GM21528 (cell line): Measurements from ENCODE around the gene CNOT9.
"Not testable (repeated sequence)": the region's sequence is repeated elsewhere in the genome, so short reads cannot be mapped to it uniquely, and the experiment has no call there.

Experiments used
- ATAC-seq: cut with Tn5 transposase; IDR thresholded peaks from one replicate; pipeline ENCODE4 v1.9.1; 2021; ENCODE audit warnings: mild to moderate bottlenecking, moderate library complexity; ENCODE audit not compliant: unreplicated experiment, low FRiP score

CNOT9 gene

GRCh38 chr2:218568190-218569037 lies at the start of gene CNOT9, which contains the start of gene USP37:
CNOT9 (plus strand) TSS chr2:218568839; CDS start chr2:218568955, 116 bp downstream.
USP37 (minus strand) TSS chr2:218568351; CDS start chr2:218558653, 9,698 bp downstream.
- ATAC-seq, result peak; percentile 78

GRCh38 chr2:218518876-218519275 lies 49.8 kb upstream of the CNOT9 start:
- ATAC-seq, result no peak

- ATAC-seq, result no peak
Observed at GRCh38 chr2:218523651-218524050, 45.0 kb upstream of the CNOT9 start.

GRCh38 chr2:218528409-218528808 lies 40.2 kb upstream of the CNOT9 start:
- not testable (repeated sequence) for ATAC-seq

- ATAC-seq, result no peak
Observed at GRCh38 chr2:218529990-218530389, 38.6 kb upstream of the CNOT9 start.

- ATAC-seq, result no peak
Observed at GRCh38 chr2:218536804-218537494, 31.7 kb upstream of the CNOT9 start.

- no peak for ATAC-seq
Observed at GRCh38 chr2:218540015-218540414, 28.6 kb upstream of the CNOT9 start.

- no peak for ATAC-seq
Observed at GRCh38 chr2:218546012-218546411, 22.6 kb upstream of the CNOT9 start.

GRCh38 chr2:218547511-218547910 lies 21.1 kb upstream of the CNOT9 start:
- ATAC-seq, result no peak

GRCh38 chr2:218547978-218548377 lies 20.7 kb upstream of the CNOT9 start:
- ATAC-seq, result no peak

- not testable (repeated sequence) for ATAC-seq
Observed at GRCh38 chr2:218554225-218554624, 14.4 kb upstream of the CNOT9 start.

- no peak for ATAC-seq
Observed at GRCh38 chr2:218555527-218555926, 13.1 kb upstream of the CNOT9 start.

GRCh38 chr2:218557941-218558340 lies 10.7 kb upstream of the CNOT9 start:
- ATAC-seq, result no peak

- no peak for ATAC-seq
Observed at GRCh38 chr2:218558986-218559385, 9.7 kb upstream of the CNOT9 start.

GRCh38 chr2:218564056-218564455 lies 4.6 kb upstream of the CNOT9 start:
- no peak for ATAC-seq

GRCh38 chr2:218566296-218566695 lies 2.3 kb upstream of the CNOT9 start:
- no peak for ATAC-seq

- ATAC-seq, result peak; percentile 37
Observed at GRCh38 chr2:218567797-218568189, 846 bp upstream of the CNOT9 start.

GRCh38 chr2:218569038-218569431 lies 396 bp downstream of the CNOT9 start:
- ATAC-seq, result peak; percentile 31

GRCh38 chr2:218569661-218570500 lies 1.2 kb downstream of the CNOT9 start:
- ATAC-seq, result no peak

GRCh38 chr2:218570850-218571249 lies 2.2 kb downstream of the CNOT9 start:
- ATAC-seq, result no peak

GRCh38 chr2:218576854-218577253 lies 8.2 kb downstream of the CNOT9 start:
- no peak for ATAC-seq
